Measurements from ENCODE around the gene ATP9B.

- TF ChIP-seq CTCF (IDR thresholded peaks at IDR 0.05) (no peak), POLR2A (IDR thresholded peaks at IDR 0.05; ENCODE audit: low read depth) (no peak), POLR2AphosphoS5 (IDR thresholded peaks at IDR 0.05) (no peak)
Observed at GRCh38 chr18:79344208-79344581, 275.0 kb downstream of the ATP9B start.
